ENCODE measurements around the gene LIFR. TPM values are rescaled to one million over a fixed set of nuclear protein-coding genes. Genes with fewer than 3 reads are reported as not detected.

Gene LIFR
- total RNA-seq, 1 donor: 39.8 TPM

DNA sequence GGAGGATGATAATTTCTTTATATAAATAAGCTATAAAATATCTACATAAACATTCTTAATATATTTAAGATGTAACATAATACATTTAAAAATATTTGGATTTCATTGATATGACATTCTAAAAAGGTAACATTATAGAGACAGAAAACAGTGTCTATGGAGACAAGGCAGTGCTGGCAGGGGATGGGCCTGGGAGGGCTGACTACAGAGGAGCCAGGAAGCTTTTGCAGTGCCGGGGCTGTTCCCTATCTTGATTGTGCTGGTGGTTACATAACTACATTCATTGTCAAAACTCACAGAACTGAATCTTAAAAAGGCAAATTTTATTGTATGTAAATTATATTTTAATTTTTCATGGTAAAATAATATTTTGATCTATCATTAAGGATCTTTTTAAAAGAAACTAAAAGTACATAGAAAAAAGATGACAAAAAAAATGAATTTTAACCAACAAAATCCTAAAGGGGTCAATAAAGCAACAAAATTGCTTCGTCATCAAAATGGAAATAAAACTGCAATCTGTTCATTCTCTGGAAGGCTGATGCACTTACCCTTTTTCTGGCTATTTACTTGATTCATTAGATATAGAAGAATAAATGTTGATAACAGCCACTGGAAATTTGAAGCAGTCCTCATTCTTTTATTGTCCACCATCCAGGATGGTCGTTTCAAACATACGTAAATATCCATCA, 26.3 kb downstream of the LIFR start:
- Histone ChIP-seq H3K27ac (ENCODE audit: low read depth, low read length) (no peak overlapping the region), H3K36me3 (ENCODE audit: insufficient read depth, low read length) (no peaks in the 10 kb centered on the region), H3K27me3 (ENCODE audit: insufficient read depth, low read length) (no peaks in the 10 kb centered on the region), H3K4me1 (ENCODE audit: insufficient read depth, low read length) (no peaks in the 10 kb centered on the region), H4K20me1 (ENCODE audit: insufficient read depth, low read length) (peaks cover 5% of the 10 kb centered on the region), H2AFZ (ENCODE audit: low read length) (no peak overlapping the region), H3K4me2 (ENCODE audit: insufficient read depth, low read length) (no peak overlapping the region), H3K9me3 (ENCODE audit: low read depth, low read length) (no peaks in the 10 kb centered on the region), H3K4me3 (ENCODE audit: insufficient read depth, low read length) (no peak overlapping the region), H3K79me2 (ENCODE audit: insufficient read depth, low read length) (peaks cover 30% of the 10 kb centered on the region)
- TF ChIP-seq, protein P1, sequence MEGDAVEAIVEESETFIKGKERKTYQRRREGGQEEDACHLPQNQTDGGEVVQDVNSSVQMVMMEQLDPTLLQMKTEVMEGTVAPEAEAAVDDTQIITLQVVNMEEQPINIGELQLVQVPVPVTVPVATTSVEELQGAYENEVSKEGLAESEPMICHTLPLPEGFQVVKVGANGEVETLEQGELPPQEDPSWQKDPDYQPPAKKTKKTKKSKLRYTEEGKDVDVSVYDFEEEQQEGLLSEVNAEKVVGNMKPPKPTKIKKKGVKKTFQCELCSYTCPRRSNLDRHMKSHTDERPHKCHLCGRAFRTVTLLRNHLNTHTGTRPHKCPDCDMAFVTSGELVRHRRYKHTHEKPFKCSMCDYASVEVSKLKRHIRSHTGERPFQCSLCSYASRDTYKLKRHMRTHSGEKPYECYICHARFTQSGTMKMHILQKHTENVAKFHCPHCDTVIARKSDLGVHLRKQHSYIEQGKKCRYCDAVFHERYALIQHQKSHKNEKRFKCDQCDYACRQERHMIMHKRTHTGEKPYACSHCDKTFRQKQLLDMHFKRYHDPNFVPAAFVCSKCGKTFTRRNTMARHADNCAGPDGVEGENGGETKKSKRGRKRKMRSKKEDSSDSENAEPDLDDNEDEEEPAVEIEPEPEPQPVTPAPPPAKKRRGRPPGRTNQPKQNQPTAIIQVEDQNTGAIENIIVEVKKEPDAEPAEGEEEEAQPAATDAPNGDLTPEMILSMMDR (IDR thresholded peaks at IDR 0.05; ENCODE audit: extremely low read depth, low read depth, low read length): no peak
- no peak for DNase-seq (ENCODE audit: insufficient read length, low spot score, missing footprints)

DNA sequence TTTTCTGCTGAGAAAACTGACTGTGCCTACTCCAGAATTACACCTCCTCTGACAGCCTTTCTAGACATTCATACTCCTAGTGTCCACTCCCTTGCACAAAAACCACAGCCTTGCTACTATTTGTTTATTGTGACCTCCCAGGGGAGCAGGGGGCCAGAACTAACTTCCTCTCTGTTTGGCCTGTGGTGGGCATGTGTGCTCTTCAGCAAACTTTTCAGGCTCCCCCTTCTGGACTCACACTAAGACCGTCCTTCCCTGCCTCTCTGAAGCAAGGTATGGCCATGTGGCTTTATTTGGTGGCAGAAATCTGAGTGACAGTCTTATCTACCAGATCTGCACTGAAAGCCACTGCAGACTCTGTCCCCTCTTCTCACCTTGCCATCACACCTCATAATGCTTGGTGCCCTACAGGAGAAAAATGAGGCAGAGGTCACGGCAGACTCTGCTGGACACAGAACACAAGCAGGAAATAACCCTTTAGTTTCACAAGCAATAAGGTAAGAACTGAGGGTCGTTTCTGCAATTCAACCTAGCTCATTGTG, 28.2 kb downstream of the LIFR start:
- Histone ChIP-seq H3K4me3 (ENCODE audit: insufficient read depth, low read length) (no peak overlapping the region), H3K27me3 (ENCODE audit: insufficient read depth, low read length) (no peaks in the 10 kb centered on the region), H3K4me1 (ENCODE audit: insufficient read depth, low read length) (peaks cover 5% of the 10 kb centered on the region), H3K79me2 (ENCODE audit: insufficient read depth, low read length) (peaks cover 14% of the 10 kb centered on the region), H3K36me3 (ENCODE audit: insufficient read depth, low read length) (peaks cover 2% of the 10 kb centered on the region), H2AFZ (ENCODE audit: low read length) (no peak overlapping the region), H4K20me1 (ENCODE audit: insufficient read depth, low read length) (peaks cover 5% of the 10 kb centered on the region), H3K4me2 (ENCODE audit: insufficient read depth, low read length) (no peak overlapping the region), H3K9me3 (ENCODE audit: low read depth, low read length) (no peaks in the 10 kb centered on the region), H3K27ac (ENCODE audit: low read depth, low read length) (no peak overlapping the region)
- TF ChIP-seq, protein P1 (IDR thresholded peaks at IDR 0.05; ENCODE audit: extremely low read depth, low read depth, low read length): no peak
- no peak for DNase-seq (ENCODE audit: insufficient read length, low spot score, missing footprints)

DNA sequence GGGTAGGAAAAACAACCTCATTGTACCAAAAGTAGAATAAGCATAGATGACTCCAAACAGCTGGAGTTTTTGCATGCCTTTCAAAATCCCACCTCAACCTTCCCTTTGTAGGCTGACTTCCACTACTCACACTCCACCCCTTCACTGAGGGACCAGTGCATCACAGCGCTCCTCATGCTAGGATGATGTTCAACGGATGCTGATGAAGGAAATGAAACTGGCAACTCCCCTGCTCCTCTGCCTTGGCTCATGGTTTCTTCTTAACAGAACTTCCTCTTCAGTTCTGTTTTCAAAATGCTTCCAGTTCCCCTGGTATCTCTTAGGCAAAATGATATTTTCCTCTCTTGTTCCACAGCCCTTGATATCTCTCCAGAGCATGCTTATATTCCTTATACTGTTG, 29.0 kb downstream of the LIFR start:
- Histone ChIP-seq H4K20me1 (ENCODE audit: insufficient read depth, low read length) (peaks cover 5% of the 10 kb centered on the region), H3K4me2 (ENCODE audit: insufficient read depth, low read length) (no peak overlapping the region), H3K4me3 (ENCODE audit: insufficient read depth, low read length) (no peak overlapping the region), H3K27ac (ENCODE audit: low read depth, low read length) (no peak overlapping the region), H3K4me1 (ENCODE audit: insufficient read depth, low read length) (peaks cover 5% of the 10 kb centered on the region), H2AFZ (ENCODE audit: low read length) (no peak overlapping the region), H3K36me3 (ENCODE audit: insufficient read depth, low read length) (peaks cover 8% of the 10 kb centered on the region), H3K79me2 (ENCODE audit: insufficient read depth, low read length) (peaks cover 10% of the 10 kb centered on the region), H3K9me3 (ENCODE audit: low read depth, low read length) (no peaks in the 10 kb centered on the region), H3K27me3 (ENCODE audit: insufficient read depth, low read length) (no peaks in the 10 kb centered on the region)
- TF ChIP-seq, protein P1 (IDR thresholded peaks at IDR 0.05; ENCODE audit: extremely low read depth, low read depth, low read length): no peak
- DNase-seq (ENCODE audit: insufficient read length, low spot score, missing footprints): no peak

DNA sequence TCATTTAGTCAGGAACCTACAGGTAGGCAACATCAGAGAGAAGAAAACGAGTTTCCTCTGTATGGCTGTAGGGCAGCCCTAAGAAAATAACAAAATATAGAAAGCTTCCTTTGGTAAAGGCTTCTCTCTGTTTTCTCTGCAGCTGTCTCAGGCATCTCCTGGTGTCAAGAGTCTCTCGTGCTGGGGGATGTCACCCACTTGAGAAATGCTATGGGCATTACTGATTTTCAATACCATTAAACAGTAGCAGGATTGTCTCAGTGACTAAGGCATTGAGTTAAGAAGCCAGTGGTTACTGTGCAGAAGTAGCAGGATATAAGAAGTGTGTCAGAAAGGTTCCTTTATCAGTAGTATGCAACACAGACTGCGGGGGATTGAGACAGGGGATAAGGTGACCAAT, 32.4 kb downstream of the LIFR start:
- Histone ChIP-seq H3K36me3 (ENCODE audit: insufficient read depth, low read length) (peaks cover 19% of the 10 kb centered on the region), H3K27ac (ENCODE audit: low read depth, low read length) (no peak overlapping the region), H4K20me1 (ENCODE audit: insufficient read depth, low read length) (no peaks in the 10 kb centered on the region), H3K4me3 (ENCODE audit: insufficient read depth, low read length) (no peak overlapping the region), H3K27me3 (ENCODE audit: insufficient read depth, low read length) (no peaks in the 10 kb centered on the region), H3K79me2 (ENCODE audit: insufficient read depth, low read length) (no peaks in the 10 kb centered on the region), H3K9me3 (ENCODE audit: low read depth, low read length) (no peaks in the 10 kb centered on the region), H2AFZ (ENCODE audit: low read length) (no peak overlapping the region), H3K4me2 (ENCODE audit: insufficient read depth, low read length) (no peak overlapping the region), H3K4me1 (ENCODE audit: insufficient read depth, low read length) (peaks cover 5% of the 10 kb centered on the region)
- DNase-seq (ENCODE audit: insufficient read length, low spot score, missing footprints): no peak
- TF ChIP-seq, protein P1 (IDR thresholded peaks at IDR 0.05; ENCODE audit: extremely low read depth, low read depth, low read length): no peak

Measured in osteoblast (primary cell).